ENCODE results near the gene ACCS.

The ACCS gene

GRCh38 chr11:44032299-44033085 is 33.6 kb upstream of the ACCS start:
- Histone ChIP-seq H3K9me2 (replicated peaks; ENCODE audit: insufficient read depth, low read length) (no peaks in the 10 kb centered on the region), H3K36me3 (ENCODE audit: low read length) (no peaks in the 10 kb centered on the region), H3K27me3 (ENCODE audit: low read length) (no peaks in the 10 kb centered on the region), H3K9ac (ENCODE audit: low read length) (no peak overlapping the region), H3K79me2 (ENCODE audit: insufficient read depth, low read length) (no peaks in the 10 kb centered on the region), H2AFZ (ENCODE audit: low read depth, low read length, severe bottlenecking) (no peak overlapping the region), H3K4me3 (ENCODE audit: insufficient read depth, low read length, poor library complexity, severe bottlenecking) (no peak overlapping the region), H3F3A (ENCODE audit: insufficient read depth) (no peaks in the 10 kb centered on the region), H4K20me1 (ENCODE audit: low read depth, low read length) (no peaks in the 10 kb centered on the region), H3K4me2 (ENCODE audit: low read depth, low read length, poor library complexity, severe bottlenecking) (no peak overlapping the region), H3K9me3 (ENCODE audit: insufficient read depth, low read length) (no peaks in the 10 kb centered on the region), H3K27ac (ENCODE audit: low read depth, low read length) (no peak overlapping the region)
- TF ChIP-seq CTCF (IDR thresholded peaks at IDR 0.05; ENCODE audit: insufficient read depth, low read length, poor library complexity, severe bottlenecking): no peak
- no peak for TF ChIP-seq EZH2phosphoT487 (conservative IDR thresholded peaks at IDR 0.05; ENCODE audit: low read length)

- H3K36me3 ChIP-seq (ENCODE audit: low read length): no peaks in the 10 kb centered on the region
- H3K9me3 ChIP-seq (ENCODE audit: insufficient read depth, low read length): no peaks in the 10 kb centered on the region
- no peaks in the 10 kb centered on the region for H3K27me3 ChIP-seq (ENCODE audit: low read length)
- no peak overlapping the region for H2AFZ ChIP-seq (ENCODE audit: low read depth, low read length, severe bottlenecking)
- no peak overlapping the region for H3K27ac ChIP-seq (ENCODE audit: low read depth, low read length)
- TF ChIP-seq CTCF (IDR thresholded peaks at IDR 0.05; ENCODE audit: insufficient read depth, low read length, poor library complexity, severe bottlenecking): no peak
- no peak for TF ChIP-seq EZH2phosphoT487 (conservative IDR thresholded peaks at IDR 0.05; ENCODE audit: low read length)
- no peak overlapping the region for H3K4me2 ChIP-seq (ENCODE audit: low read depth, low read length, poor library complexity, severe bottlenecking)
- H3K4me3 ChIP-seq (ENCODE audit: insufficient read depth, low read length, poor library complexity, severe bottlenecking): no peak overlapping the region
- H3K9ac ChIP-seq (ENCODE audit: low read length): no peak overlapping the region
- no peaks in the 10 kb centered on the region for H3K79me2 ChIP-seq (ENCODE audit: insufficient read depth, low read length)
- no peaks in the 10 kb centered on the region for H4K20me1 ChIP-seq (ENCODE audit: low read depth, low read length)
- H3F3A ChIP-seq (ENCODE audit: insufficient read depth): no peaks in the 10 kb centered on the region
- H3K9me2 ChIP-seq (replicated peaks; ENCODE audit: insufficient read depth, low read length): no peaks in the 10 kb centered on the region
These were observed 32.6 kb upstream of the ACCS start for GRCh38 chr11:44033411-44033850.

- Histone ChIP-seq H4K20me1 (ENCODE audit: low read depth, low read length) (no peaks in the 10 kb centered on the region), H3K36me3 (ENCODE audit: low read length) (no peaks in the 10 kb centered on the region), H3K9me3 (ENCODE audit: insufficient read depth, low read length) (no peaks in the 10 kb centered on the region), H3K27me3 (ENCODE audit: low read length) (no peaks in the 10 kb centered on the region), H3K4me2 (ENCODE audit: low read depth, low read length, poor library complexity, severe bottlenecking) (no peak overlapping the region), H3K27ac (ENCODE audit: low read depth, low read length) (no peak overlapping the region), H3K9me2 (replicated peaks; ENCODE audit: insufficient read depth, low read length) (no peaks in the 10 kb centered on the region), H2AFZ (ENCODE audit: low read depth, low read length, severe bottlenecking) (no peak overlapping the region), H3K4me3 (ENCODE audit: insufficient read depth, low read length, poor library complexity, severe bottlenecking) (no peak overlapping the region), H3K79me2 (ENCODE audit: insufficient read depth, low read length) (no peaks in the 10 kb centered on the region), H3F3A (ENCODE audit: insufficient read depth) (no peaks in the 10 kb centered on the region), H3K9ac (ENCODE audit: low read length) (no peak overlapping the region)
- TF ChIP-seq CTCF (IDR thresholded peaks at IDR 0.05; ENCODE audit: insufficient read depth, low read length, poor library complexity, severe bottlenecking) (no peak), EZH2phosphoT487 (conservative IDR thresholded peaks at IDR 0.05; ENCODE audit: low read length) (no peak)
These were observed 32.2 kb upstream of the ACCS start for GRCh38 chr11:44033856-44034255.

All from SU-DHL-6 (cell line).